Naive thymus-derived CD4-positive, alpha-beta T cell (primary cell): ENCODE data around the gene SLC6A11. TPM values are rescaled to one million over a fixed set of nuclear protein-coding genes. Genes with fewer than 3 reads are reported as not detected.
A peak's percentile ranks its signal among the peaks of the same experiment; 100 is the strongest.

Experiments
- ATAC-seq: fragments of 150-1000 bp; cut with Tn5 transposase; 2 replicates; pipeline ENCODE4 v1.10.0; 2021; ENCODE audit warnings: mild to moderate bottlenecking, moderate library complexity
- CTCF ChIA-PET: fragments of 350-600 bp; sonication (Branson Sonifier 250); formaldehyde crosslinking; loops from one replicate; lab custom pipeline; 2021; ENCODE audit warnings: antibody characterized with exemption; lab: Charles Lee
- POLR2A ChIA-PET: fragments of 350-600 bp; sonication (Branson Sonifier 250); formaldehyde crosslinking; loops from one replicate; lab custom pipeline; 2021; ENCODE audit warnings: antibody characterized with exemption, inconsistent platforms; lab: Charles Lee
- DNase-seq, 9 donors: peaks; one replicate each; pipeline versions ENCODE4 v3.0.0 to v3.0.0-alpha.2; 2020 to 2022; ENCODE audit warnings: mixed read lengths in 1 of 9
- H3K27ac ChIP-seq: one replicate; pipeline ENCODE4 v1.7.0; 2013; ENCODE audit warnings: mild to moderate bottlenecking, low read depth, low read length, moderate library complexity
- H3K27me3 ChIP-seq, 2 donors: one replicate each; pipeline ENCODE4 v1.7.0; 2013; ENCODE audit warnings: low read length in 2 of 2, mild to moderate bottlenecking in 2 of 2, moderate library complexity in 2 of 2; ENCODE audit not compliant: control insufficient read depth in 2 of 2, insufficient read depth in 2 of 2
- H3K36me3 ChIP-seq, 3 experiments: 1 replicate in 2 of 3; 2 replicates in 1 of 3; pipeline ENCODE4 v1.7.0; 2013; ENCODE audit warnings: low read length in 3 of 3, mild to moderate bottlenecking in 3 of 3, moderate library complexity in 1 of 3; ENCODE audit not compliant: insufficient read depth in 3 of 3, control insufficient read depth in 2 of 3
- H3K4me1 ChIP-seq, 2 donors: one replicate each; pipeline ENCODE4 v1.7.0; 2013; ENCODE audit warnings: low read length in 2 of 2, mild to moderate bottlenecking in 2 of 2, moderate library complexity in 1 of 2; ENCODE audit not compliant: control insufficient read depth in 2 of 2, insufficient read depth in 2 of 2
- H3K4me3 ChIP-seq: 2 replicates; pipeline ENCODE4 v1.7.0; 2013; ENCODE audit warnings: mild to moderate bottlenecking, low read length
- H3K9me3 ChIP-seq, 3 experiments: 1 replicate in 2 of 3; 2 replicates in 1 of 3; pipeline ENCODE4 v1.7.0; 2013; ENCODE audit warnings: low read length in 3 of 3; ENCODE audit not compliant: control insufficient read depth in 2 of 3
- H3K27ac Mint-ChIP-seq, 9 donors: one replicate each; pipeline ENCODE4 v1.8.0; 2020 to 2022; ENCODE audit warnings: mixed read lengths in 9 of 9, mild to moderate bottlenecking in 8 of 9, moderate library complexity in 5 of 9, inconsistent platforms in 2 of 9
- H3K27me3 Mint-ChIP-seq, 5 donors: one replicate each; pipeline ENCODE4 v1.8.0; 2021 to 2022; ENCODE audit warnings: mixed read lengths in 5 of 5, mild to moderate bottlenecking in 1 of 5
- H3K36me3 Mint-ChIP-seq, 5 donors: one replicate each; pipeline ENCODE4 v1.8.0; 2020 to 2022; ENCODE audit warnings: mixed read lengths in 5 of 5, mild to moderate bottlenecking in 3 of 5, inconsistent platforms in 1 of 5
- H3K4me1 Mint-ChIP-seq, 7 donors: one replicate each; pipeline ENCODE4 v1.8.0; 2020 to 2022; ENCODE audit warnings: mixed read lengths in 7 of 7, mild to moderate bottlenecking in 3 of 7, inconsistent platforms in 1 of 7
- H3K4me3 Mint-ChIP-seq, 10 donors: one replicate each; pipeline ENCODE4 v1.8.0; 2020 to 2022; ENCODE audit warnings: mild to moderate bottlenecking in 10 of 10, mixed read lengths in 10 of 10, moderate library complexity in 6 of 10, inconsistent platforms in 2 of 10
- H3K9me3 Mint-ChIP-seq, 11 donors: one replicate each; pipeline ENCODE4 v1.8.0; 2020 to 2022; ENCODE audit warnings: mixed read lengths in 11 of 11, mild to moderate bottlenecking in 4 of 11, inconsistent platforms in 1 of 11, moderate library complexity in 1 of 11
- intact Hi-C, 2 donors: fragments of 100-400 bp; cut with micrococcal nuclease; formaldehyde crosslinking; loops; one replicate each; pipeline ENCODE4 v1.15.1; 2023
- polyA plus RNA-seq, 2 donors: library from polyadenylated mRNA; unstranded; fragments of 300-500 nt; fragmentation: Illumina TruSeq; gene quantifications; one replicate each; pipeline ENCODE4 v1.2.3, GENCODE V29; 2021
- total RNA-seq, 6 experiments: library from RNA in 5 of 6; stranded (reverse) in 5 of 6; gene quantifications; 1 replicate in 5 of 6; 2 replicates in 1 of 6; pipeline ENCODE4 v1.2.3 and lab custom pipeline; 2021 to 2026

The SLC6A11 gene
- total and polyA plus RNA-seq, 7 experiments from 2014 or later = not detected

GRCh38 chr3:10942690-10943205 is 126.7 kb downstream of the SLC6A11 start:
- Histone ChIP-seq H3K36me3 (no peaks in the 10 kb centered on the region), H3K4me3 (no peak overlapping the region), H3K4me1 (no peaks in the 10 kb centered on the region), H3K27ac (no peak overlapping the region), H3K27me3 (no peaks in the 10 kb centered on the region), H3K9me3 (peaks cover 0 to 7% (median 0%) of the 10 kb centered on the region in 3 experiments)
- Mint-ChIP-seq H3K4me1 (no peaks in the 10 kb centered on the region), H3K27me3 (peaks cover 3 to 27% (median 19%) of the 10 kb centered on the region in 5 donors), H3K9me3 (peaks cover 0 to 9% (median 0%) of the 10 kb centered on the region in 11 donors), H3K4me3 (no peak overlapping the region), H3K36me3 (no peaks in the 10 kb centered on the region), H3K27ac (no peak overlapping the region)
- POLR2A ChIA-PET = no interaction called here
- DNase-seq (no peak), ATAC-seq (no peak)
- CTCF ChIA-PET = interaction anchor here (0.8 kb wide), 1 partner anchor 1438 kb away, joined by 3 read pairs; no protein-coding TSS in a partner anchor
- intact Hi-C loops = loop anchor here in 1 of 2 donors (10.0 kb wide), 1 partner anchor 392 kb away; no protein-coding TSS in a partner anchor

- Histone ChIP-seq H3K27ac (no peak overlapping the region), H3K36me3 (no peaks in the 10 kb centered on the region), H3K4me1 (no peaks in the 10 kb centered on the region), H3K27me3 (no peaks in the 10 kb centered on the region), H3K9me3 (peaks cover 0 to 7% (median 0%) of the 10 kb centered on the region in 3 experiments), H3K4me3 (no peak overlapping the region)
- ChIA-PET POLR2A (no interaction called here), CTCF (no interaction called here)
- no peak overlapping the region for H3K4me3 Mint-ChIP-seq
- no peak overlapping the region for H3K27ac Mint-ChIP-seq
- no peaks in the 10 kb centered on the region for H3K36me3 Mint-ChIP-seq
- no peak for ATAC-seq
- no peak for DNase-seq
- H3K27me3 Mint-ChIP-seq = peaks cover 3 to 27% (median 16%) of the 10 kb centered on the region in 5 donors
- H3K4me1 Mint-ChIP-seq = no peaks in the 10 kb centered on the region
- peaks cover 0 to 9% (median 0%) of the 10 kb centered on the region in 11 donors for H3K9me3 Mint-ChIP-seq
- intact Hi-C loops = loop anchor here (1.0 to 10.0 kb wide), 3 partner anchors 114 to 392 kb away; no protein-coding TSS in a partner anchor
Observed at GRCh38 chr3:10944866-10945265, 128.8 kb downstream of the SLC6A11 start.

GRCh38 chr3:10945683-10946287 is 129.8 kb downstream of the SLC6A11 start:
- H3K27me3 Mint-ChIP-seq = peaks cover 3 to 27% (median 17%) of the 10 kb centered on the region in 5 donors
- H3K27me3 ChIP-seq = no peaks in the 10 kb centered on the region
- DNase-seq (peak in 6 of 9 donors; percentile 11 to 57 (median 20)), ATAC-seq (peak; percentile 69)
- H3K9me3 Mint-ChIP-seq = peaks cover 0 to 9% (median 0%) of the 10 kb centered on the region in 11 donors
- no peak overlapping the region for H3K27ac Mint-ChIP-seq
- H3K4me3 Mint-ChIP-seq = no peak overlapping the region
- POLR2A ChIA-PET = no interaction called here
- H3K27ac ChIP-seq = no peak overlapping the region
- no peak overlapping the region for H3K4me3 ChIP-seq
- H3K4me1 Mint-ChIP-seq = no peaks in the 10 kb centered on the region
- H3K9me3 ChIP-seq = peaks cover 0 to 7% (median 0%) of the 10 kb centered on the region in 3 experiments
- no peaks in the 10 kb centered on the region for H3K36me3 ChIP-seq
- H3K36me3 Mint-ChIP-seq = no peaks in the 10 kb centered on the region
- intact Hi-C loops = loop anchor here (1.0 to 10.0 kb wide), 3 partner anchors 114 to 392 kb away; no protein-coding TSS in a partner anchor
- no peaks in the 10 kb centered on the region for H3K4me1 ChIP-seq
- CTCF ChIA-PET = no interaction called here

- Histone ChIP-seq H3K9me3 (peaks cover 0 to 7% (median 0%) of the 10 kb centered on the region in 3 experiments), H3K4me3 (no peak overlapping the region), H3K36me3 (no peaks in the 10 kb centered on the region), H3K27me3 (no peaks in the 10 kb centered on the region), H3K27ac (no peak overlapping the region), H3K4me1 (no peaks in the 10 kb centered on the region)
- Mint-ChIP-seq H3K9me3 (peaks cover 0 to 9% (median 0%) of the 10 kb centered on the region in 11 donors), H3K27me3 (peaks cover 3 to 27% (median 17%) of the 10 kb centered on the region in 5 donors), H3K27ac (no peak overlapping the region), H3K4me1 (no peaks in the 10 kb centered on the region), H3K36me3 (no peaks in the 10 kb centered on the region), H3K4me3 (no peak overlapping the region)
- DNase-seq (no peak), ATAC-seq (no peak)
- ChIA-PET CTCF (no interaction called here), POLR2A (no interaction called here)
- intact Hi-C loops = loop anchor here (5.0 to 10.0 kb wide), 2 partner anchors 388 to 391 kb away; no protein-coding TSS in a partner anchor
Observed at GRCh38 chr3:10946526-10946925, 130.5 kb downstream of the SLC6A11 start.

GRCh38 chr3:10948326-10948725 is 132.3 kb downstream of the SLC6A11 start:
- peaks cover 3 to 21% (median 12%) of the 10 kb centered on the region in 5 donors for H3K27me3 Mint-ChIP-seq
- no peaks in the 10 kb centered on the region for H3K36me3 ChIP-seq
- H3K4me1 ChIP-seq = no peaks in the 10 kb centered on the region
- no peaks in the 10 kb centered on the region for H3K27me3 ChIP-seq
- no peak overlapping the region for H3K27ac Mint-ChIP-seq
- no peak for ATAC-seq
- H3K9me3 ChIP-seq = no peaks in the 10 kb centered on the region
- POLR2A ChIA-PET = no interaction called here
- no peak overlapping the region for H3K27ac ChIP-seq
- no peaks in the 10 kb centered on the region for H3K4me1 Mint-ChIP-seq
- H3K36me3 Mint-ChIP-seq = no peaks in the 10 kb centered on the region
- CTCF ChIA-PET = no interaction called here
- H3K9me3 Mint-ChIP-seq = no peaks in the 10 kb centered on the region
- DNase-seq = no peak
- H3K4me3 Mint-ChIP-seq = no peak overlapping the region
- intact Hi-C loops = loop anchor here (5.0 to 10.0 kb wide), 2 partner anchors 386 to 389 kb away; no protein-coding TSS in a partner anchor
- H3K4me3 ChIP-seq = no peak overlapping the region

GRCh38 chr3:10949197-10949596 is 133.2 kb downstream of the SLC6A11 start:
- H3K9me3 Mint-ChIP-seq = no peaks in the 10 kb centered on the region
- no peak overlapping the region for H3K4me3 ChIP-seq
- H3K4me1 ChIP-seq = no peaks in the 10 kb centered on the region
- H3K27ac ChIP-seq = no peak overlapping the region
- ChIA-PET POLR2A (no interaction called here), CTCF (no interaction called here)
- no peaks in the 10 kb centered on the region for H3K36me3 ChIP-seq
- H3K4me1 Mint-ChIP-seq = no peaks in the 10 kb centered on the region
- intact Hi-C loops = loop anchor here (5.0 to 10.0 kb wide), 2 partner anchors 386 to 388 kb away; no protein-coding TSS in a partner anchor
- H3K27me3 Mint-ChIP-seq = peaks cover 3 to 20% (median 6%) of the 10 kb centered on the region in 5 donors
- H3K27ac Mint-ChIP-seq = no peak overlapping the region
- no peak overlapping the region for H3K4me3 Mint-ChIP-seq
- H3K27me3 ChIP-seq = no peaks in the 10 kb centered on the region
- no peaks in the 10 kb centered on the region for H3K36me3 Mint-ChIP-seq
- ATAC-seq (no peak), DNase-seq (no peak)
- no peaks in the 10 kb centered on the region for H3K9me3 ChIP-seq
